H1 (cell line): ENCODE data around the gene PPP1R15B. TPM values are rescaled to one million over a fixed set of nuclear protein-coding genes. Genes with fewer than 3 reads are reported as not detected.

Experiments
- CTCF ChIA-PET: fragments of 300-600 bp; sonication (Branson Sonifier 250); formaldehyde crosslinking; loops from one replicate; lab custom pipeline; 2021; ENCODE audit not compliant: partially characterized antibody; lab: Charles Lee
- POLR2A ChIA-PET: fragments of 300-600 bp; sonication (Branson Sonifier 250); formaldehyde crosslinking; loops from one replicate; lab custom pipeline; 2021; ENCODE audit warnings: inconsistent platforms; ENCODE audit not compliant: partially characterized antibody; lab: Charles Lee
- DNase-seq, 2 experiments: peaks; one replicate each; pipeline versions ENCODE4 v3.0.0 to v3.0.0-alpha.2; 2010 to 2022; ENCODE audit warnings: low spot score in 2 of 2, low read depth in 1 of 2, mixed read lengths in 1 of 2
- FAIRE-seq: peaks from 2 replicates; lab custom pipeline; 2011; peaks lifted over from hg19 to GRCh38; lab: Jason Lieb, UNC
- H2AFZ ChIP-seq: 2 replicates; pipeline ENCODE4 v1.8.1; 2012; ENCODE audit warnings: low read length, inconsistent platforms
- H2AK5ac ChIP-seq: 2 replicates; pipeline ENCODE4 v1.6.1; 2013; ENCODE audit warnings: low read depth, low read length
- H2BK120ac ChIP-seq: replicated peaks from 2 replicates; pipeline ENCODE3; 2013; ENCODE audit warnings: low read depth, low read length, inconsistent platforms
- H2BK12ac ChIP-seq: 2 replicates; pipeline ENCODE4 v1.6.1; 2013; ENCODE audit warnings: low read depth, low read length
- H2BK15ac ChIP-seq: 2 replicates; pipeline ENCODE4 v1.6.1; 2013; ENCODE audit warnings: low read length
- H2BK20ac ChIP-seq: 2 replicates; pipeline ENCODE4 v1.6.1; 2013; ENCODE audit warnings: low read length
- H2BK5ac ChIP-seq: 2 replicates; pipeline ENCODE4 v1.6.1; 2013; ENCODE audit warnings: low read depth, low read length
- H3K14ac ChIP-seq: 2 replicates; pipeline ENCODE4 v1.6.1; 2013; ENCODE audit warnings: inconsistent platforms; ENCODE audit not compliant: insufficient read length
- H3K18ac ChIP-seq: 2 replicates; pipeline ENCODE4 v1.6.1; 2013; ENCODE audit warnings: low read length; ENCODE audit errors: extremely low read depth
- H3K23ac ChIP-seq: 2 replicates; pipeline ENCODE4 v1.6.1; 2013; ENCODE audit warnings: inconsistent platforms; ENCODE audit not compliant: insufficient read length
- H3K23me2 ChIP-seq: 2 replicates; pipeline ENCODE4 v1.6.1; 2013; ENCODE audit warnings: low read depth, low read length
- H3K27ac ChIP-seq: 2 replicates; pipeline ENCODE4 v1.6.1; 2011; ENCODE audit warnings: low read depth, low read length, inconsistent platforms
- H3K27me3 ChIP-seq, 4 experiments: replicated peaks in 1 of 4; 1 replicate in 1 of 4; 2 replicates in 3 of 4; pipeline versions ENCODE4 v1.6.1 to v1.8.1; 2011 to 2013; ENCODE audit warnings: low read length in 3 of 4, mild to moderate bottlenecking in 3 of 4, inconsistent platforms in 2 of 4, mixed read lengths in 2 of 4, moderate library complexity in 1 of 4; ENCODE audit not compliant: control insufficient read depth in 3 of 4, insufficient read depth in 3 of 4; ENCODE audit errors: extremely low read depth in 1 of 4
- H3K36me3 ChIP-seq, 4 experiments: 2 replicates each; pipeline versions ENCODE4 v1.6.1 to v1.8.1; 2011 to 2013; ENCODE audit warnings: mild to moderate bottlenecking in 4 of 4, low read length in 3 of 4, moderate library complexity in 2 of 4, control low read depth in 1 of 4, inconsistent platforms in 1 of 4; ENCODE audit not compliant: insufficient read depth in 4 of 4, control insufficient read depth in 2 of 4
- H3K4ac ChIP-seq: replicated peaks from 2 replicates; pipeline ENCODE3; 2013; ENCODE audit warnings: low read length, low read depth, mixed read lengths, inconsistent platforms; ENCODE audit not compliant: insufficient read length
- H3K4me1 ChIP-seq, 4 experiments: replicated peaks in 1 of 4; 1 replicate in 1 of 4; 2 replicates in 3 of 4; pipeline versions ENCODE4 v1.6.1 to v1.8.1; 2011 to 2013; ENCODE audit warnings: low read length in 3 of 4, inconsistent platforms in 2 of 4, mixed read lengths in 1 of 4; ENCODE audit not compliant: insufficient read depth in 4 of 4, control insufficient read depth in 3 of 4
- H3K4me2 ChIP-seq, 2 experiments: 2 replicates each; pipeline versions ENCODE4 v1.6.1 to v1.8.1; 2011 to 2013; ENCODE audit warnings: low read depth in 2 of 2, low read length in 2 of 2, control low read depth in 1 of 2, inconsistent platforms in 1 of 2, mild to moderate bottlenecking in 1 of 2; ENCODE audit not compliant: insufficient read depth in 1 of 2
- H3K4me3 ChIP-seq, 4 experiments: fragments of 200-600, 300-600 bp in 1 of 4; sonication (generic), shearing (Covaris generic), sonication (Bioruptor Twin) in 1 of 4; 2 replicates each; pipeline versions ENCODE4 v1.5.1 to v1.8.1; 2011 to 2016; ENCODE audit warnings: low read length in 4 of 4, low read depth in 3 of 4, control low read depth in 2 of 4, inconsistent platforms in 2 of 4, mild to moderate bottlenecking in 2 of 4, mixed read lengths in 1 of 4, moderate library complexity in 1 of 4; ENCODE audit not compliant: insufficient read depth in 2 of 4; ENCODE audit errors: extremely low read depth in 1 of 4
- H3K56ac ChIP-seq: replicated peaks from 2 replicates; pipeline ENCODE3; 2013; ENCODE audit warnings: low read depth, mild to moderate bottlenecking, mixed read lengths, low read length, inconsistent platforms; ENCODE audit not compliant: insufficient read length
- H3K79me1 ChIP-seq: 2 replicates; pipeline ENCODE4 v1.6.1; 2013; ENCODE audit warnings: low read depth, low read length, control low read depth
- H3K79me2 ChIP-seq, 2 experiments: 2 replicates each; pipeline versions ENCODE4 v1.6.1 to v1.8.1; 2012 to 2013; ENCODE audit warnings: low read length in 2 of 2, mild to moderate bottlenecking in 2 of 2, inconsistent platforms in 1 of 2; ENCODE audit not compliant: insufficient read depth in 2 of 2, control insufficient read depth in 1 of 2
- H3K9ac ChIP-seq, 4 experiments: replicated peaks in 1 of 4; 1 replicate in 1 of 4; 2 replicates in 3 of 4; pipeline versions ENCODE4 v1.6.1 to v1.8.1; 2011 to 2013; ENCODE audit warnings: low read depth in 3 of 4, low read length in 3 of 4, control low read depth in 2 of 4, mild to moderate bottlenecking in 2 of 4, moderate library complexity in 2 of 4, inconsistent platforms in 1 of 4; ENCODE audit errors: extremely low read depth in 1 of 4
- H3K9me3 ChIP-seq, 2 experiments: 2 replicates each; pipeline versions ENCODE4 v1.6.1 to v1.8.1; 2012 to 2013; ENCODE audit warnings: mild to moderate bottlenecking in 2 of 2, moderate library complexity in 2 of 2, control low read depth in 1 of 2, inconsistent platforms in 1 of 2, low read depth in 1 of 2, low read length in 1 of 2, mixed read lengths in 1 of 2; ENCODE audit not compliant: insufficient read depth in 2 of 2
- H4K20me1 ChIP-seq, 2 experiments: replicated peaks in 1 of 2; 2 replicates each; pipeline versions ENCODE3 to v1.8.1; 2011 to 2013; ENCODE audit warnings: inconsistent platforms in 2 of 2, low read length in 2 of 2, mild to moderate bottlenecking in 1 of 2; ENCODE audit not compliant: insufficient read depth in 2 of 2, control insufficient read depth in 1 of 2
- H4K5ac ChIP-seq: 2 replicates; pipeline ENCODE4 v1.6.1; 2013; ENCODE audit warnings: low read length, low read depth, mixed read lengths, inconsistent platforms; ENCODE audit not compliant: insufficient read length
- H4K8ac ChIP-seq: 2 replicates; pipeline ENCODE4 v1.8.0; 2013; ENCODE audit warnings: mild to moderate bottlenecking, moderate library complexity, low read length, inconsistent platforms; ENCODE audit not compliant: insufficient read depth; ENCODE audit errors: extremely low read depth
- H4K91ac ChIP-seq: replicated peaks from 2 replicates; pipeline ENCODE3; 2013; ENCODE audit warnings: low read length, mixed read lengths, inconsistent platforms; ENCODE audit not compliant: insufficient read length
- WGBS, 2 experiments: shearing (Covaris generic) in 1 of 2; methylation state at CpG; one replicate each; pipeline versions ENCODE4 v1.1.6 to v1.1.7; 2013 to 2015; ENCODE audit warnings: low lambda C conversion rate in 2 of 2, mixed read lengths in 2 of 2, inconsistent platforms in 1 of 2, low coverage in 1 of 2, missing lambda C conversion rate in 1 of 2; ENCODE audit not compliant: insufficient replicate concordance in 2 of 2, insufficient coverage in 1 of 2, insufficient read length in 1 of 2; ENCODE audit errors: extremely low coverage in 1 of 2, missing lambda C conversion rate in 1 of 2; 5-methylcytosine and 5-hydroxymethylcytosine counted together
- polyA plus RNA-seq, 7 experiments: library from polyadenylated mRNA; depleted of rRNA in 3 of 7; stranded (reverse) in 5 of 7; unstranded in 2 of 7; fragments of >200 nt in 5 of 7; fragments of 200-250 nt in 2 of 7; gene quantifications; 1 replicate in 5 of 7; 2 replicates in 1 of 7; 4 replicates in 1 of 7; pipeline versions ENCODE4 v1.2.1 to v1.2.3, GENCODE V29; 2011 to 2013; ENCODE audit warnings: missing spikeins in 2 of 7, mixed read lengths in 2 of 7
- total RNA-seq: library from RNA; stranded (reverse); fragmentation: NEBNext Ultra II Directional; extraction: Animal tissue kit (Norgen Biotek cat#: 25700); gene quantifications from 2 replicates; pipeline ENCODE4 v1.2.1, GENCODE V29; 2021

PPP1R15B gene
- total and polyA plus RNA-seq, 2 of the 8 experiments (the other 6 are each of a cell fraction or from before 2014, with no cell fraction given) = 14.4 to 72.2 TPM

DNA sequence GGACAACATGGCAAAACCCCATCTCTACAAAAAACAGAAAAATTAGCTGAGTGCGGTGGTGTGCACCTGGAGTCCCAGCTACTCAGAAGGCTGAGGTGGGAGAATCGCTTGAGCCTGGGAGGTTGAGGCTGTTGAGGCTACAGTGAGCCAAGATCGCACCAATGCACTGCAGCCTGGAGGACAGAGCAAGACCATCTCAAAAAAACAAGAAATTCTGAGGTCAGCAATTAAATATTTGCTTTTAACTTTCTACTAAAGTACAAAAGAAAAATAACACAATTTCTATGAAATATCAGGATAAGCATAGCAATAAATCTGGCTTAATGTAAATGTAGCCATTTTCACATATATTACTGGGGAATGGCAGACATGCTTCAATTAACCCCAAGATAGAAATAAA, 9.9 kb downstream of the PPP1R15B start:
- H3K9me3 ChIP-seq = no peaks in the 10 kb centered on the region

More for the DNA sequence above, 9.9 kb downstream of the PPP1R15B start:
- H3K9ac ChIP-seq = no peak overlapping the region
- FAIRE-seq = no peak
- ChIA-PET CTCF (interaction anchor here (0.6 to 1.7 kb wide), 3 partner anchors 15 to 528 kb away, joined by 3 to 4 read pairs (median 4); no protein-coding TSS in a partner anchor), POLR2A (interaction anchor here (1.0 to 3.8 kb wide), 3 partner anchors 8 to 11 kb away, joined by 3 to 30 read pairs (median 3); no protein-coding TSS in a partner anchor)
- H3K4me1 ChIP-seq = no peaks in the 10 kb centered on the region
- H2BK12ac ChIP-seq = no peak overlapping the region
- peaks cover 14 to 46% (median 25%) of the 10 kb centered on the region in 4 experiments for H3K36me3 ChIP-seq
- no peak overlapping the region for H4K8ac ChIP-seq
- H3K27ac ChIP-seq = no peak overlapping the region
- H3K14ac ChIP-seq = no peak overlapping the region
- H4K20me1 ChIP-seq = peaks cover 3 to 8% of the 10 kb centered on the region in 2 experiments
- H2AFZ ChIP-seq = no peak overlapping the region
- no peak overlapping the region for H2BK15ac ChIP-seq
- H3K18ac ChIP-seq = no peak overlapping the region
- H3K4me3 ChIP-seq = no peak overlapping the region
- H4K5ac ChIP-seq = no peak overlapping the region
- H2BK20ac ChIP-seq = no peak overlapping the region
- no peak overlapping the region for H4K91ac ChIP-seq
- H2BK120ac ChIP-seq = no peak overlapping the region
- H3K23me2 ChIP-seq = no peaks in the 10 kb centered on the region
- H2AK5ac ChIP-seq = no peak overlapping the region
- no peaks in the 10 kb centered on the region for H3K27me3 ChIP-seq
- DNase-seq = peak in 1 of 2 experiments; percentile 24
- H3K79me1 ChIP-seq = no peaks in the 10 kb centered on the region; the same call in 1 of the 2 replicates
- no peak overlapping the region for H3K56ac ChIP-seq
- no peak overlapping the region for H3K23ac ChIP-seq
- no peak overlapping the region for H2BK5ac ChIP-seq
- no peak overlapping the region for H3K4me2 ChIP-seq
- H3K4ac ChIP-seq = no peak overlapping the region
- 88% methylated on average over 3 of the region's 3 CpGs; no CpG with 5 or more reads in 1 of the 2 experiments for WGBS, 2 experiments
- peaks cover 4 to 38% of the 10 kb centered on the region in 2 experiments for H3K79me2 ChIP-seq
